ENCODE data around the gene AKR1C8. TPM values are rescaled to one million over a fixed set of nuclear protein-coding genes. Genes with fewer than 3 reads are reported as not detected.
"Not testable (repeated sequence)": the region's sequence is repeated elsewhere in the genome, so short reads cannot be mapped to it uniquely, and the experiment has no call there.

Gene AKR1C8
- total RNA-seq, 6 donors from 2014 or later, result 0.30 to 9.4 (median 0.53) TPM; not detected in 2

GRCh38 chr10:5219262-5219661 is 34.3 kb upstream of the AKR1C8 start:
- Histone ChIP-seq H3K27me3 (no peaks in the 10 kb centered on the region), H3K36me3 (no peaks in the 10 kb centered on the region), H3K4me1 (no peaks in the 10 kb centered on the region), H3K4me3 (no peak overlapping the region), H3K9me3 (no peaks in the 10 kb centered on the region), H3K27ac (no peak overlapping the region)
- 69 to 71% methylated on average over 3 of the region's 3 CpGs for WGBS, 2 donors
- TF ChIP-seq EP300 (IDR thresholded peaks at IDR 0.05) (no peak), CTCF (IDR thresholded peaks at IDR 0.05) (no peak), POLR2A (IDR thresholded peaks at IDR 0.05) (no peak), POLR2AphosphoS5 (IDR thresholded peaks at IDR 0.05) (no peak)
- no peak for DNase-seq
- ATAC-seq (ENCODE audit: low FRiP score in 2 of 2), result no peak

- Histone ChIP-seq H3K36me3 (no peaks in the 10 kb centered on the region), H3K4me1 (no peaks in the 10 kb centered on the region), H3K27ac (no peak overlapping the region), H3K4me3 (no peak overlapping the region), H3K27me3 (no peaks in the 10 kb centered on the region), H3K9me3 (no peaks in the 10 kb centered on the region)
- no peak for ATAC-seq (ENCODE audit: low FRiP score in 2 of 2)
- no peak for TF ChIP-seq POLR2A (IDR thresholded peaks at IDR 0.05)
- TF ChIP-seq CTCF (IDR thresholded peaks at IDR 0.05), result no peak
- no peak for TF ChIP-seq POLR2AphosphoS5 (IDR thresholded peaks at IDR 0.05)
- no peak for TF ChIP-seq EP300 (IDR thresholded peaks at IDR 0.05)
- WGBS, 2 donors, result 38 to 45% methylated on average over 2 of the region's 2 CpGs
- no peak for DNase-seq
These were observed 31.9 kb upstream of the AKR1C8 start for GRCh38 chr10:5216801-5217200.

- no peaks in the 10 kb centered on the region for H3K9me3 ChIP-seq
- H3K27me3 ChIP-seq, result no peaks in the 10 kb centered on the region
- ATAC-seq (ENCODE audit: low FRiP score in 2 of 2), result no peak
- DNase-seq, result no peak
- no peaks in the 10 kb centered on the region for H3K4me1 ChIP-seq
- TF ChIP-seq POLR2A (IDR thresholded peaks at IDR 0.05) (no peak), CTCF (IDR thresholded peaks at IDR 0.05) (no peak), POLR2AphosphoS5 (IDR thresholded peaks at IDR 0.05) (no peak), EP300 (IDR thresholded peaks at IDR 0.05) (no peak)
- H3K27ac ChIP-seq, result no peak overlapping the region
- H3K4me3 ChIP-seq, result no peak overlapping the region
- H3K36me3 ChIP-seq, result no peaks in the 10 kb centered on the region
These were observed 27.0 kb upstream of the AKR1C8 start for GRCh38 chr10:5211696-5212536.

GRCh38 chr10:5210261-5210660 is 25.3 kb upstream of the AKR1C8 start:
- not testable (repeated sequence) for DNase-seq; H3K4me3 ChIP-seq; ATAC-seq (ENCODE audit: low FRiP score in 2 of 2); H3K9me3 ChIP-seq; H3K27ac ChIP-seq; H3K27me3 ChIP-seq; H3K36me3 ChIP-seq; H3K4me1 ChIP-seq
- WGBS, 2 donors, result 67 to 76% methylated on average over 1 of the region's 1 CpG

- not testable (repeated sequence) for H3K27me3 ChIP-seq; H3K4me3 ChIP-seq; H3K9me3 ChIP-seq; DNase-seq; ATAC-seq (ENCODE audit: low FRiP score in 2 of 2); H3K27ac ChIP-seq; H3K4me1 ChIP-seq; H3K36me3 ChIP-seq
- 97 to 100% methylated on average over 1 of the region's 1 CpG for WGBS, 2 donors
These were observed 24.8 kb upstream of the AKR1C8 start for GRCh38 chr10:5209776-5210175.

GRCh38 chr10:5206799-5207198 is 21.8 kb upstream of the AKR1C8 start:
- WGBS, 2 donors, result 49 to 52% methylated on average over 6 of the region's 6 CpGs
- DNase-seq (no peak), ATAC-seq (ENCODE audit: low FRiP score in 2 of 2) (no peak)
- TF ChIP-seq EP300 (IDR thresholded peaks at IDR 0.05) (no peak), POLR2A (IDR thresholded peaks at IDR 0.05) (no peak), POLR2AphosphoS5 (IDR thresholded peaks at IDR 0.05) (no peak), CTCF (IDR thresholded peaks at IDR 0.05) (no peak)
- Histone ChIP-seq H3K36me3 (no peaks in the 10 kb centered on the region), H3K9me3 (peaks cover 0 to 12% (median 3%) of the 10 kb centered on the region in 4 donors), H3K27ac (no peak overlapping the region), H3K27me3 (no peaks in the 10 kb centered on the region), H3K4me3 (no peak overlapping the region), H3K4me1 (no peaks in the 10 kb centered on the region)
